Stimulated activated naive CD4-positive, alpha-beta T cell (primary cell): ENCODE data around the gene TRIM29.

Experiments used
- DNase-seq, 6 experiments: peaks; one replicate each; lab custom pipeline; 2025; lab: John Stamatoyannopoulos, UW

TRIM29 gene

GRCh38 chr11:120097721-120098385 lies 40.1 kb downstream of the TRIM29 start:
- DNase-seq, result no peak

- DNase-seq, result no peak
Measured at GRCh38 chr11:120096369-120097191, 41.3 kb downstream of the TRIM29 start.

GRCh38 chr11:120095516-120095915 lies 42.4 kb downstream of the TRIM29 start:
- DNase-seq, result no peak

GRCh38 chr11:120091701-120092100 lies 46.2 kb downstream of the TRIM29 start:
- DNase-seq, result no peak

DNA sequence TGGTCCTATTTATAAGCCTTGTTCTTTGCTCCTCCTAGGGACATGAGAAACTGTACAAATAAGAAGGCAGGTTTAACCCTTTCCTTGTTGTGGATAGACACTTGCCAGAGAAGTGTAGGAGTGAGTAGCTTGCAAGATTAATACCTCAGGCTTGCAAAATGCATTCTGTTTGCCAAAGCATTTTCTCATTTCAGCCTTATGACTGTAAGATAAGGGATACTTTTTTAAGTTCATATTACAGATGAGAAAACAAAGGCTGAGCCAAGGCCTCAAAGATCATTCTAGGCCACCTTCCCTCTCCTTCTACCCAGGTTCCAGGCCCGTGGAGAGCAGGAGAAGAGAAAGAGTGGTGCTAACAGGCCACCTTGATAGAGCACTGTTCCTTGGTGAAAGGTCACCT lies 46.8 kb downstream of the TRIM29 start:
- DNase-seq, result no peak

GRCh38 chr11:120090411-120090810 lies 47.5 kb downstream of the TRIM29 start:
- no peak for DNase-seq

DNA sequence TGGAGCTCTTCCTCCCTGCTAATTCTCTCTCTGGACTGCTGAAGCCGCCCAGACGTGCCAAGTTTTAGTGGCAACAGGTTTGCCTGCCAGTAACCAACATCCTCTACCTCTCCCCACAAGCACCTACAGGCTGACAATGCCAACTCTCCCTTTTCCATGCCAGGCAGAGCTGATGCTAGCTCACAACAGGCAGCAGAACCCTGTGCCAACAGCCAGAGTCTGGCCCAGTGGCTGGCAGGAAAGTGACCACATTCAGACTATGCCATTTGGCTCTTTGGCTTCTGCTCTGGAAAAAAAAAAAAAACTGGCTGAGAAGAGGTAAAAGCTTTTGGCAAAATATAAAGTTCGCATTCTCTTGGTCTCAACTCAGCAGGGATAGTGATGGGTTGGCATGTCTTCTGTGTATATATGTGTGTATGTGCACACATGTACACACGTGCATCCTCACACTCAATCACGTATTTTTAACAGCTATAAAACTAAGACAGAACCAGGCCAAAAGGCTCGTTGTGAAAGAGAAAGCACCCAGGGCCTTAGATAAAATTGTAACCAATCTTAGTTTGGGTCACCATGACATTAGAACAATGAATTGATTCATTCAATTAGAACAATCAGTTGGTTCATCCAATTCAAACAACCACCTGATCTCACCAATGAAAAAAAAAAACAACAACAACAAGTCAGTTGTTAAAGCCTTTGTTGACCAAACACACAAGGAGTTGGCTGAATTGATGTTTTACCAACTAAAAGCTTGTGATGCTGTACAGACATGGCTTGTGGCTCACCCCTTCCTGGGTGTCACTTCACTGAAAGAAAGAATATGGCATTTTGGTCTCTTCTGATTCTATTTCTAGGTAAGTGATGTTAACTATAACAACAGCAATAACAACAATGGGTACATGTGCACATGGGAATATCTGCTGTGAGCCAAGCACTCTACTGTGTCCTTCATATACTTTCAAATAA lies 48.6 kb downstream of the TRIM29 start:
- no peak for DNase-seq

- no peak for DNase-seq
Measured at GRCh38 chr11:120088056-120088455, 49.9 kb downstream of the TRIM29 start.

DNA sequence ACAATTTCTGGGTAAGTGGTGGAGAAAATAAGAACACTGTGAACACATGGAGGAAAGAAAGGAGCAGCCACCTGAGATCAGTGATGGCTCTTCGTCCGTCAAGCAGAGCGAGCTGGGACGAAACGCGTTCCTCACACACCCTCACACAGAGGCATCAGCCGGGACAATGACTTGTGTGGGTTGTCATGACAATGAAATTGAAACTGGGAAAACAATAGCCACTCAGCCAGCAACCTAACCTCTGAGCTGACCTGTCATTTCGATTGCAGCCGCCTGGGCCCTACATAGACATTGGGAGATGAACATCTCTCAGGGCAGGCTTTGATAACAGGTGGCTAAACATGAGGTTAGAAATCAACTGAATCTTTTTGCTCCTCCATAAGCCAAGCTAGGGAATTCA lies 51.3 kb downstream of the TRIM29 start:
- DNase-seq, result no peak

GRCh38 chr11:120079750-120080610 lies 57.9 kb downstream of the TRIM29 start:
- DNase-seq, result no peak

DNA sequence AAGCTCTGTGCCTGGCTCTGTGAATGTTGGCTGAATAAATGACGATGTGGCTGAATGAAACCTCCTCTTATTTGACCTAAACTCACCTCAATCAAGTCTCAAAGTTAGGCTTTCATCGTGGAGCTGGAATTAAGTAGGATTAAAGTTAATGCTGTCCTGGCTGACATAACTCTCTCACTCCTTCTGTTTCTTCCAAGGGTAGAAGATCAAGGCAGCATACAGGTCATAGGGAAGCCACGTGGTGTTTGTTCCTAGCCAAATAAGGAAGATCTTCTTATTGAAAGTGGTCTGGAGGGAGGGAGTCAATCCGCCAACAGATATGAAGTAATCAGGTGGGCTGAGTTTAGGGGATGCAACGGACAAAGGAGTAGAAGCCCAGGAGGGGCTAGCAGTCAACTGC lies 59.5 kb downstream of the TRIM29 start:
- no peak for DNase-seq

GRCh38 chr11:120074076-120074475 lies 63.8 kb downstream of the TRIM29 start:
- DNase-seq, result no peak

DNA sequence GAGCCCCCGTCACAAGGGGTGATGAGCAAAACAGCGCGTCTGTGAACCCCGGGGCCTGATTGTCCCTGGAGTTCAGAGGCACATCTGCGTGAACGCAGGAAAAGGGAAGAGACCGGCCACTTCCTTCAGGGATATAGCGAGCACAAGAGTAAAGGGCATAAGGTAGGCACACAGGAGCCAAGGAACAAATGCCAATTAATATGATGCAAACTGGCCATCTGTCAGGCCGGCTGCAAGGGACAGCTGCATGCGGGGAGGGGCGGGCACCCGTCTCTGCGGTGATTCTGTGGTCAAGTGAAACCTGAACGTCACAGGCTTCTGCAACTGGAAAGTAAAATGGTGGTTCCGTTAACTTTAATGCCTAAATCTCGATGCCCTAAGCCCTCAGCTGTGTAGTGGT lies 64.7 kb downstream of the TRIM29 start:
- DNase-seq, result no peak

DNA sequence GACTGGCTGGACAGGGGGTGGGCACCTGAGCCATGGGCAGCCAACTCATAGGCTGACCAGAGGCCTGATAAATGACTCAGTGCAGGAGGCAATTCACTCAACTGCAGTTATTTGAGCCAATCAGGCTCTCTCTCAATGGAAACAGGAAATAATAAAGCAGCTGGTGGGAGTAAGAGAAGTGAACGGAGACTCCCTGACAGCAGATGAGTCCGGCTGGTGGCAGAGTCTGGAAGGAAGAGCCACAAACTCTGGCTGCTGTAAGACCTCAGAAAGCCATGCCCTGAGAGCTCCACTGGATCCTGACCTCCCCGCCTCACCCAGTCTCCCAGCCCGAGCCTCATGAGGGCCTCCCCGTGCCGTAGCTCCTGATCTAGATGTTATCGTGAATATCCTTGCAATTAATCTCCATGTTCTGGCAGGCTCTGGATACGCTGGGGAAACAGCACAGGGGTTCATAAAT lies 69.8 kb downstream of the TRIM29 start:
- no peak for DNase-seq

DNA sequence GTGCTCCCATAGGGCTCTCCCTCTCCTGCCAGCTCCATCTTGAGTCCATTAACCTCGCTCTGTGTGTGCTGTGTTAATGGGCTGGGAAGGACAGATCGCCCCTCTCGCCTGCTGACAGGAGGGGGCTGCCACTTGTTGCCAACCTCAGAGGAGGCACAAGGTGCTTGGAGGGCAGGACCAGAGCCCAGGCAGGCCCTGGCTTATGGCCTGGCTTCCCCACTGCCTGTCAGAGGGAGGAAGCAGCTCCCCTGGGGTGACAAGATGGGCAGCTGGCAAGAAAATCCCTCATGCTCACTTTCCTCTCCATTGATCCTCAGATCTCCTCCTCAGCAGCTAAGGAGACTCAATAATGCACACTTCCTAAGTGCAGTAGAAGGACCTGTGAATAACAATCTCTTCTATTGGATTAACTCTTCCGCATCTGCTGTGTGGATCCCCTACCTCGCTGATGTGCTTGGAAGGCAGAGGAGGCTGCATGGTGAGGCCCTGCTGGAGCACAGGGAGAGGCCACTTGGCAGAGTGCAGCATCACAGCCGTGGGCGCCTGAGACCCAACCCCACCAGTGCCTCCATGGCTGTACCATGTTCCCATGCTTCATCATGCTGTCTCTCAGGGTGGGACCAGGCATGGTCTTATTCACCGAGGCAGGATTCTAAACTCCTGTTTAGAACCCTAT lies 70.3 kb downstream of the TRIM29 start:
- DNase-seq, result no peak

GRCh38 chr11:120066738-120067437 lies 71.0 kb downstream of the TRIM29 start:
- DNase-seq, result no peak

GRCh38 chr11:120065876-120066275 lies 72.0 kb downstream of the TRIM29 start:
- DNase-seq, result no peak

- DNase-seq, result no peak
Measured at GRCh38 chr11:120065176-120065575, 72.7 kb downstream of the TRIM29 start.

DNA sequence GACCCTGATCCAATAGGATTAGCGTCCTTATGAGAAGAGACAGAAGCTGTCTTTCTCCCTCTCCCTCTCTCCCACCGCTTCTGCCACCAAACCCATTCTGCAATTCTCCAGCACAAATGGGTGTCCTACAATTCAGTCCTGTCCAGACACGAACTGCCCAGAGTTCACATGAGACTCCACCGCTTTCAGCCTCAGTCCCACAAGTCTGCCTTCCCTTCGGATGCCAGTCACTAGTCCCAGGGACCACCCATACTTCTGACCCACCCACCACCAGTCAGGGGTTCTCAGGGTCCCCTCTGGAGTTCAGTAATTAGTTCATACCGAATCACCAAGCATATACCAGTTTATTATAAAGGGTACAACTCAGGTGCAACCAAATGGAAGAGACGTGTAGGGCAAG lies 73.6 kb downstream of the TRIM29 start:
- no peak for DNase-seq

GRCh38 chr11:120063686-120064340 lies 74.1 kb downstream of the TRIM29 start:
- no peak for DNase-seq
